HepG2 (cell line): Measurements from ENCODE around the gene TSNAXIP1. TPM values are rescaled to one million over a fixed set of nuclear protein-coding genes. Genes with fewer than 3 reads are reported as not detected.

Experiments
- ARID2 ChIP-seq: sonication (generic); formaldehyde crosslinking; IDR thresholded peaks from 2 replicates; pipeline ENCODE4 v1.8.1; 2022; ENCODE audit warnings: mild to moderate bottlenecking, missing genetic modification reagents, borderline replicate concordance
- CHD4 ChIP-seq: fragments of 200-600 bp; sonication (generic); IDR thresholded peaks from 2 replicates; pipeline ENCODE4 v1.7.0; 2017; ENCODE audit warnings: mild to moderate bottlenecking, low read length, borderline replicate concordance
- EZH2 ChIP-seq: conservative IDR thresholded peaks from 2 replicates; pipeline ENCODE4 v1.6.1; 2012; ENCODE audit warnings: mild to moderate bottlenecking, low read depth, low read length, moderate library complexity
- GABPB1 ChIP-seq: IDR thresholded peaks from 2 replicates; pipeline ENCODE4 v1.6.1; 2016; ENCODE audit warnings: mild to moderate bottlenecking, missing genetic modification reagents, moderate library complexity, missing compliant biosample characterization
- HOXA9 ChIP-seq: sonication (generic); formaldehyde crosslinking; IDR thresholded peaks from 2 replicates; pipeline ENCODE4 v1.8.1; 2022; ENCODE audit warnings: missing genetic modification reagents, mild to moderate bottlenecking, moderate library complexity, borderline replicate concordance
- KMT2B ChIP-seq: IDR thresholded peaks from 2 replicates; pipeline ENCODE4 v1.6.1; 2016; ENCODE audit warnings: missing genetic modification reagents, missing compliant biosample characterization
- MIER3 ChIP-seq: IDR thresholded peaks from 2 replicates; pipeline ENCODE4 v1.6.1; 2016; ENCODE audit warnings: missing compliant biosample characterization, borderline replicate concordance
- NR1H2 ChIP-seq: sonication (generic); formaldehyde crosslinking; IDR thresholded peaks from 2 replicates; pipeline ENCODE4 v1.8.1; 2022; ENCODE audit warnings: low read depth, missing genetic modification reagents, borderline replicate concordance
- PPARG ChIP-seq: conservative IDR thresholded peaks from 2 replicates; pipeline ENCODE4 v1.6.1; 2016; ENCODE audit warnings: missing biosample characterization, missing genetic modification reagents
- PRMT3 ChIP-seq: sonication (generic); formaldehyde crosslinking; IDR thresholded peaks from 2 replicates; pipeline ENCODE4 v1.8.1; 2022; ENCODE audit warnings: low read depth, mild to moderate bottlenecking, moderate library complexity, missing genetic modification reagents, borderline replicate concordance
- SETDB1 ChIP-seq: sonication (generic); formaldehyde crosslinking; IDR thresholded peaks from 2 replicates; pipeline ENCODE4 v1.5.1; 2020; ENCODE audit warnings: missing genetic modification reagents, mild to moderate bottlenecking, borderline replicate concordance
- SMAD9 ChIP-seq: sonication (generic); formaldehyde crosslinking; IDR thresholded peaks from 2 replicates; pipeline ENCODE4 v1.5.1; 2020; ENCODE audit warnings: mild to moderate bottlenecking, missing genetic modification reagents
- SMARCC2 ChIP-seq: fragments of 450-650 bp; IDR thresholded peaks from 2 replicates; pipeline ENCODE4 v1.6.1; 2017; ENCODE audit warnings: antibody characterized with exemption, mild to moderate bottlenecking
- SPEN ChIP-seq: sonication (generic); formaldehyde crosslinking; IDR thresholded peaks from 2 replicates; pipeline ENCODE4 v1.5.1; 2020; ENCODE audit warnings: low read depth, mild to moderate bottlenecking, missing genetic modification reagents
- ZKSCAN8 ChIP-seq: IDR thresholded peaks from 2 replicates; pipeline ENCODE4 v1.6.1; 2016; ENCODE audit warnings: borderline replicate concordance, missing genetic modification reagents, missing compliant biosample characterization
- ZNF329 ChIP-seq: sonication (generic); formaldehyde crosslinking; IDR thresholded peaks from 2 replicates; pipeline ENCODE4 v1.9.0; 2021; ENCODE audit warnings: low read depth, mild to moderate bottlenecking, missing genetic modification reagents
- ZNF343 ChIP-seq: sonication (generic); formaldehyde crosslinking; IDR thresholded peaks from 2 replicates; pipeline ENCODE4 v1.4.0; 2020; ENCODE audit warnings: mild to moderate bottlenecking, missing genetic modification reagents
- ZNF44 ChIP-seq: sonication (generic); formaldehyde crosslinking; IDR thresholded peaks from 2 replicates; pipeline ENCODE4 v1.5.1; 2020; ENCODE audit warnings: mild to moderate bottlenecking, missing genetic modification reagents
- ZSCAN12 ChIP-seq: sonication (generic); formaldehyde crosslinking; IDR thresholded peaks from 2 replicates; pipeline ENCODE4 v1.9.0; 2021; ENCODE audit warnings: mild to moderate bottlenecking, missing genetic modification reagents
- polyA plus RNA-seq, 8 experiments: library from polyadenylated mRNA; depleted of rRNA in 3 of 8; stranded (reverse) in 7 of 8; unstranded in 1 of 8; fragments of >200 nt; fragmentation: Illumina TruSeq in 4 of 8; extraction: Trizol in 4 of 8; gene quantifications; 2 replicates each; pipeline versions ENCODE4 v1.2.1 to v1.2.3, GENCODE V29; 2011 to 2016; ENCODE audit warnings: low read depth in 4 of 8, missing spikeins in 1 of 8, mixed read lengths in 1 of 8; ENCODE audit not compliant: insufficient read depth in 1 of 8
- total RNA-seq, 5 experiments: library from RNA; depleted of rRNA; stranded (reverse); fragments of >200 nt; fragmentation: Illumina TruSeq; extraction: Trizol; gene quantifications; 2 replicates each; pipeline ENCODE4 v1.2.3, GENCODE V29; 2016; ENCODE audit warnings: low read depth in 1 of 5
- TF ChIP-seq, protein P1 (sequence below): fragments of 450-650 bp; IDR thresholded peaks from 2 replicates; pipeline ENCODE4 v1.6.1; 2017; ENCODE audit warnings: mild to moderate bottlenecking
- TF ChIP-seq, protein P2 (sequence below): sonication (generic); formaldehyde crosslinking; IDR thresholded peaks from 2 replicates; pipeline ENCODE4 v1.9.0; 2021; ENCODE audit warnings: mild to moderate bottlenecking, missing genetic modification reagents

The TSNAXIP1 gene
- total and polyA plus RNA-seq, 2 of the 13 experiments (the other 11 are each of a cell fraction or from before 2014, with no cell fraction given): 0.37 to 0.86 TPM

DNA sequence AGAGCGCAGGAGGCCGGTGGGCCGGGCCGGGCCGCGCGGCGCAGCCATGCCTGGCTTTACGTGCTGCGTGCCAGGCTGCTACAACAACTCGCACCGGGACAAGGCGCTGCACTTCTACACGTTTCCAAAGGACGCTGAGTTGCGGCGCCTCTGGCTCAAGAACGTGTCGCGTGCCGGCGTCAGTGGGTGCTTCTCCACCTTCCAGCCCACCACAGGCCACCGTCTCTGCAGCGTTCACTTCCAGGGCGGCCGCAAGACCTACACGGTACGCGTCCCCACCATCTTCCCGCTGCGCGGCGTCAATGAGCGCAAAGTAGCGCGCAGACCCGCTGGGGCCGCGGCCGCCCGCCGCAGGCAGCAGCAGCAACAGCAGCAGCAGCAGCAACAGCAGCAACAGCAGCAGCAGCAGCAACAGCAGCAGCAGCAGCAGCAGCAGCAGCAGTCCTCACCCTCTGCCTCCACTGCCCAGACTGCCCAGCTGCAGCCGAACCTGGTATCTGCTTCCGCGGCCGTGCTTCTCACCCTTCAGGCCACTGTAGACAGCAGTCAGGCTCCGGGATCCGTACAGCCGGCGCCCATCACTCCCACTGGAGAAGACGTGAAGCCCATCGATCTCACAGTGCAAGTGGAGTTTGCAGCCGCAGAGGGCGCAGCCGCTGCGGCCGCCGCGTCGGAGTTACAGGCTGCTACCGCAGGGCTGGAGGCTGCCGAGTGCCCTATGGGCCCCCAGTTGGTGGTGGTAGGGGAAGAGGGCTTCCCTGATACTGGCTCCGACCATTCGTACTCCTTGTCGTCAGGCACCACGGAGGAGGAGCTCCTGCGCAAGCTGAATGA lies 36.0 kb downstream of the TSNAXIP1 start (continued):
- TF ChIP-seq KMT2B (peak; percentile 14), SMARCC2 (no peak), HOXA9 (CRISPR knock-in tag) (peak; percentile 75), ZNF44 (CRISPR knock-in tag) (peak; percentile 87), ARID2 (CRISPR knock-in tag) (no peak), EZH2 (no peak), PPARG (CRISPR knock-in tag) (no peak), PRMT3 (no peak), SMAD9 (CRISPR knock-in tag) (peak; percentile 65; the same call in 1 of the 2 replicates), GABPB1 (CRISPR knock-in tag) (peak; percentile 61), ZNF329 (peak; percentile 7; the same call in 1 of the 2 replicates), CHD4 (no peak), NR1H2 (no peak), SETDB1 (no peak), SPEN (CRISPR knock-in tag) (peak; percentile 38), ZNF343 (CRISPR knock-in tag) (peak; percentile 25; the same call in 1 of the 2 replicates), MIER3 (CRISPR knock-in tag) (0 out of 2 replicates have a peak, but pooled peaks have one; percentile 17), ZSCAN12 (CRISPR knock-in tag) (no peak), ZKSCAN8 (CRISPR knock-in tag) (no peak)
- TF ChIP-seq, protein P1, sequence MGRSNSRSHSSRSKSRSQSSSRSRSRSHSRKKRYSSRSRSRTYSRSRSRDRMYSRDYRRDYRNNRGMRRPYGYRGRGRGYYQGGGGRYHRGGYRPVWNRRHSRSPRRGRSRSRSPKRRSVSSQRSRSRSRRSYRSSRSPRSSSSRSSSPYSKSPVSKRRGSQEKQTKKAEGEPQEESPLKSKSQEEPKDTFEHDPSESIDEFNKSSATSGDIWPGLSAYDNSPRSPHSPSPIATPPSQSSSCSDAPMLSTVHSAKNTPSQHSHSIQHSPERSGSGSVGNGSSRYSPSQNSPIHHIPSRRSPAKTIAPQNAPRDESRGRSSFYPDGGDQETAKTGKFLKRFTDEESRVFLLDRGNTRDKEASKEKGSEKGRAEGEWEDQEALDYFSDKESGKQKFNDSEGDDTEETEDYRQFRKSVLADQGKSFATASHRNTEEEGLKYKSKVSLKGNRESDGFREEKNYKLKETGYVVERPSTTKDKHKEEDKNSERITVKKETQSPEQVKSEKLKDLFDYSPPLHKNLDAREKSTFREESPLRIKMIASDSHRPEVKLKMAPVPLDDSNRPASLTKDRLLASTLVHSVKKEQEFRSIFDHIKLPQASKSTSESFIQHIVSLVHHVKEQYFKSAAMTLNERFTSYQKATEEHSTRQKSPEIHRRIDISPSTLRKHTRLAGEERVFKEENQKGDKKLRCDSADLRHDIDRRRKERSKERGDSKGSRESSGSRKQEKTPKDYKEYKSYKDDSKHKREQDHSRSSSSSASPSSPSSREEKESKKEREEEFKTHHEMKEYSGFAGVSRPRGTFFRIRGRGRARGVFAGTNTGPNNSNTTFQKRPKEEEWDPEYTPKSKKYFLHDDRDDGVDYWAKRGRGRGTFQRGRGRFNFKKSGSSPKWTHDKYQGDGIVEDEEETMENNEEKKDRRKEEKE: no peak
- TF ChIP-seq, protein P2, sequence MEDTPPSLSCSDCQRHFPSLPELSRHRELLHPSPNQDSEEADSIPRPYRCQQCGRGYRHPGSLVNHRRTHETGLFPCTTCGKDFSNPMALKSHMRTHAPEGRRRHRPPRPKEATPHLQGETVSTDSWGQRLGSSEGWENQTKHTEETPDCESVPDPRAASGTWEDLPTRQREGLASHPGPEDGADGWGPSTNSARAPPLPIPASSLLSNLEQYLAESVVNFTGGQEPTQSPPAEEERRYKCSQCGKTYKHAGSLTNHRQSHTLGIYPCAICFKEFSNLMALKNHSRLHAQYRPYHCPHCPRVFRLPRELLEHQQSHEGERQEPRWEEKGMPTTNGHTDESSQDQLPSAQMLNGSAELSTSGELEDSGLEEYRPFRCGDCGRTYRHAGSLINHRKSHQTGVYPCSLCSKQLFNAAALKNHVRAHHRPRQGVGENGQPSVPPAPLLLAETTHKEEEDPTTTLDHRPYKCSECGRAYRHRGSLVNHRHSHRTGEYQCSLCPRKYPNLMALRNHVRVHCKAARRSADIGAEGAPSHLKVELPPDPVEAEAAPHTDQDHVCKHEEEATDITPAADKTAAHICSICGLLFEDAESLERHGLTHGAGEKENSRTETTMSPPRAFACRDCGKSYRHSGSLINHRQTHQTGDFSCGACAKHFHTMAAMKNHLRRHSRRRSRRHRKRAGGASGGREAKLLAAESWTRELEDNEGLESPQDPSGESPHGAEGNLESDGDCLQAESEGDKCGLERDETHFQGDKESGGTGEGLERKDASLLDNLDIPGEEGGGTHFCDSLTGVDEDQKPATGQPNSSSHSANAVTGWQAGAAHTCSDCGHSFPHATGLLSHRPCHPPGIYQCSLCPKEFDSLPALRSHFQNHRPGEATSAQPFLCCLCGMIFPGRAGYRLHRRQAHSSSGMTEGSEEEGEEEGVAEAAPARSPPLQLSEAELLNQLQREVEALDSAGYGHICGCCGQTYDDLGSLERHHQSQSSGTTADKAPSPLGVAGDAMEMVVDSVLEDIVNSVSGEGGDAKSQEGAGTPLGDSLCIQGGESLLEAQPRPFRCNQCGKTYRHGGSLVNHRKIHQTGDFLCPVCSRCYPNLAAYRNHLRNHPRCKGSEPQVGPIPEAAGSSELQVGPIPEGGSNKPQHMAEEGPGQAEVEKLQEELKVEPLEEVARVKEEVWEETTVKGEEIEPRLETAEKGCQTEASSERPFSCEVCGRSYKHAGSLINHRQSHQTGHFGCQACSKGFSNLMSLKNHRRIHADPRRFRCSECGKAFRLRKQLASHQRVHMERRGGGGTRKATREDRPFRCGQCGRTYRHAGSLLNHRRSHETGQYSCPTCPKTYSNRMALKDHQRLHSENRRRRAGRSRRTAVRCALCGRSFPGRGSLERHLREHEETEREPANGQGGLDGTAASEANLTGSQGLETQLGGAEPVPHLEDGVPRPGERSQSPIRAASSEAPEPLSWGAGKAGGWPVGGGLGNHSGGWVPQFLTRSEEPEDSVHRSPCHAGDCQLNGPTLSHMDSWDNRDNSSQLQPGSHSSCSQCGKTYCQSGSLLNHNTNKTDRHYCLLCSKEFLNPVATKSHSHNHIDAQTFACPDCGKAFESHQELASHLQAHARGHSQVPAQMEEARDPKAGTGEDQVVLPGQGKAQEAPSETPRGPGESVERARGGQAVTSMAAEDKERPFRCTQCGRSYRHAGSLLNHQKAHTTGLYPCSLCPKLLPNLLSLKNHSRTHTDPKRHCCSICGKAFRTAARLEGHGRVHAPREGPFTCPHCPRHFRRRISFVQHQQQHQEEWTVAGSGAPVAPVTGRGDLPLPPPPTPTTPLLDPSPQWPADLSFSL (CRISPR knock-in tag): no peak
